Bronchial epithelial cell (primary cell): ENCODE results near the gene GPATCH4. TPM values are rescaled to one million over a fixed set of nuclear protein-coding genes. Genes with fewer than 3 reads are reported as not detected.
A peak's percentile ranks its signal among the peaks of the same experiment; 100 is the strongest.

Experiments
- DNase-seq: peaks from one replicate; pipeline ENCODE4 v3.0.0-alpha.2; 2010; ENCODE audit warnings: low read depth
- FAIRE-seq: peaks from 2 replicates; lab custom pipeline; 2011; peaks lifted over from hg19 to GRCh38; lab: Jason Lieb, UNC
- H3K27me3 ChIP-seq: 2 replicates; pipeline ENCODE4 v1.5.1; 2011; ENCODE audit warnings: low read length; ENCODE audit not compliant: control insufficient read depth, insufficient read depth
- H3K36me3 ChIP-seq: 2 replicates; pipeline ENCODE4 v1.5.1; 2011; ENCODE audit warnings: low read length; ENCODE audit not compliant: control insufficient read depth, insufficient read depth
- H3K4me3 ChIP-seq: 2 replicates; pipeline ENCODE4 v1.5.1; 2011; ENCODE audit warnings: mild to moderate bottlenecking, low read depth, low read length, control low read depth
- total RNA-seq: library from RNA; depleted of rRNA; stranded (reverse); fragments of >200 nt; gene quantifications from 2 replicates; pipeline ENCODE4 v1.2.1, GENCODE V29; 2014
- TF ChIP-seq, protein P1 (sequence below): IDR thresholded peaks from 2 replicates; pipeline ENCODE4 v1.5.1; 2011; ENCODE audit warnings: mild to moderate bottlenecking, moderate library complexity, low read length, control low read depth, inconsistent platforms; ENCODE audit not compliant: insufficient read depth, severe bottlenecking

Gene GPATCH4
- total RNA-seq, 1 donor from 2014 or later: 29.2 TPM

DNA sequence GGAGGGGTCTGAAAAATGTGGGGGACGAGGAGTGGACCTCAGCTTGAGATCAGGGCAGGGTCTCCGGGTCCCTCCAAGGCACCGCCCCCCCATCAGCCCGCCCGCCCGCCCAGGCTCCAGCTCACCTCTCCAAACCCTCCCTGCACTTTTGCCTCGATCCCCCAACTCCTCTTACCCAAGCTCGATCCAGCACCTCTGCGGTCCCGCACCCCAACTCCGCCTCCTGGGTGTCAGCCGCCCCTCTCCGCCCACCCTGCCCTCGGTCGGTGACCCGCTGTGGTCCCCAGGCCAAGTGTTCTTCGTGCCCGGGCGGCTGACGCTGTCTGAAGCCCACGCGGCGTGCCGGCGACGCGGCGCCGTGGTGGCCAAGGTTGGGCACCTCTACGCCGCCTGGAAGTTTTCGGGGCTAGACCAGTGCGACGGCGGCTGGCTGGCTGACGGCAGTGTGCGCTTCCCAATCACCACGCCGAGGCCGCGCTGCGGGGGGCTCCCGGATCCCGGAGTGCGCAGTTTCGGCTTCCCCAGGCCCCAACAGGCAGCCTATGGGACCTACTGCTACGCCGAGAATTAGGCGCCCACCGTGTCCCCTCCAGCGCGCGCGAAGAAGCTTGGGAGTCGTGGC lies 23.6 kb upstream of the GPATCH4 start:
- DNase-seq: no peak
- H3K36me3 ChIP-seq: no peaks in the 10 kb centered on the region
- FAIRE-seq: no peak
- TF ChIP-seq, protein P1, sequence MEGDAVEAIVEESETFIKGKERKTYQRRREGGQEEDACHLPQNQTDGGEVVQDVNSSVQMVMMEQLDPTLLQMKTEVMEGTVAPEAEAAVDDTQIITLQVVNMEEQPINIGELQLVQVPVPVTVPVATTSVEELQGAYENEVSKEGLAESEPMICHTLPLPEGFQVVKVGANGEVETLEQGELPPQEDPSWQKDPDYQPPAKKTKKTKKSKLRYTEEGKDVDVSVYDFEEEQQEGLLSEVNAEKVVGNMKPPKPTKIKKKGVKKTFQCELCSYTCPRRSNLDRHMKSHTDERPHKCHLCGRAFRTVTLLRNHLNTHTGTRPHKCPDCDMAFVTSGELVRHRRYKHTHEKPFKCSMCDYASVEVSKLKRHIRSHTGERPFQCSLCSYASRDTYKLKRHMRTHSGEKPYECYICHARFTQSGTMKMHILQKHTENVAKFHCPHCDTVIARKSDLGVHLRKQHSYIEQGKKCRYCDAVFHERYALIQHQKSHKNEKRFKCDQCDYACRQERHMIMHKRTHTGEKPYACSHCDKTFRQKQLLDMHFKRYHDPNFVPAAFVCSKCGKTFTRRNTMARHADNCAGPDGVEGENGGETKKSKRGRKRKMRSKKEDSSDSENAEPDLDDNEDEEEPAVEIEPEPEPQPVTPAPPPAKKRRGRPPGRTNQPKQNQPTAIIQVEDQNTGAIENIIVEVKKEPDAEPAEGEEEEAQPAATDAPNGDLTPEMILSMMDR: no peak
- peaks cover 28% of the 10 kb centered on the region for H3K27me3 ChIP-seq
- H3K4me3 ChIP-seq: peak overlapping the region; percentile 34

DNA sequence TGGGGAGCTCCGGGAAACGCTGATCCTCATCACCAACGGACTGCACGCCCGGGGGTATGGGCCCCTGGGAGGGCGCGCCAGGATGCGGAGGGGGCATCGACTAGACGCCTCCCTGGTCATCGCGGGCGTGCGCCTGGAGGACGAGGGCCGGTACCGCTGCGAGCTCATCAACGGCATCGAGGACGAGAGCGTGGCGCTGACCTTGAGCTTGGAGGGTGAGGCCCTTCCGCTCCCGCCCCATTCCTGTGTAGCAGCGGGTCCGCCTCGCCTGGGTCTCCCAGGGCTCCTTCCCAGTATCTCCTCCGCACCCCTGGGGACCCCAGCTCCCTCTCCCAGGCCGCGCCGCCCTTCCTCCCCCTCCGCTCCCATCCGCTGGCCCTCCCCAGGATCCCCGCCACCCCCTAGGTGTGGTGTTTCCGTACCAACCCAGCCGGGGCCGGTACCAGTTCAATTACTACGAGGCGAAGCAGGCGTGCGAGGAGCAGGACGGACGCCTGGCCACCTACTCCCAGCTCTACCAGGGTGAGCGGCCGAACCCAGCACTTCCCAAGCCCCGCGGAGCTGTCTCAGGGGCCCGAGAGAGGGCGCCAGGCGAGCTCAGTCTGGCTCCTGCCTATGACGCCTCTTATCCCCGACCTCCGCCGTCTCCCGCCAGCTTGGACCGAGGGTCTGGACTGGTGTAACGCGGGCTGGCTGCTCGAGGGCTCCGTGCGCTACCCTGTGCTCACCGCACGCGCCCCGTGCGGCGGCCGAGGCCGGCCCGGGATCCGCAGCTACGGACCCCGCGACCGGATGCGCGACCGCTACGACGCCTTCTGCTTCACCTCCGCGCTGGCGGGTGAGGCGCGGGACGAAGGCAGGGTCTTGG lies 22.9 kb upstream of the GPATCH4 start:
- H3K4me3 ChIP-seq: peak overlapping the region; percentile 34
- no peaks in the 10 kb centered on the region for H3K36me3 ChIP-seq
- FAIRE-seq (no peak), DNase-seq (no peak)
- peaks cover 33% of the 10 kb centered on the region for H3K27me3 ChIP-seq
- TF ChIP-seq, protein P1: peak; percentile 54

DNA sequence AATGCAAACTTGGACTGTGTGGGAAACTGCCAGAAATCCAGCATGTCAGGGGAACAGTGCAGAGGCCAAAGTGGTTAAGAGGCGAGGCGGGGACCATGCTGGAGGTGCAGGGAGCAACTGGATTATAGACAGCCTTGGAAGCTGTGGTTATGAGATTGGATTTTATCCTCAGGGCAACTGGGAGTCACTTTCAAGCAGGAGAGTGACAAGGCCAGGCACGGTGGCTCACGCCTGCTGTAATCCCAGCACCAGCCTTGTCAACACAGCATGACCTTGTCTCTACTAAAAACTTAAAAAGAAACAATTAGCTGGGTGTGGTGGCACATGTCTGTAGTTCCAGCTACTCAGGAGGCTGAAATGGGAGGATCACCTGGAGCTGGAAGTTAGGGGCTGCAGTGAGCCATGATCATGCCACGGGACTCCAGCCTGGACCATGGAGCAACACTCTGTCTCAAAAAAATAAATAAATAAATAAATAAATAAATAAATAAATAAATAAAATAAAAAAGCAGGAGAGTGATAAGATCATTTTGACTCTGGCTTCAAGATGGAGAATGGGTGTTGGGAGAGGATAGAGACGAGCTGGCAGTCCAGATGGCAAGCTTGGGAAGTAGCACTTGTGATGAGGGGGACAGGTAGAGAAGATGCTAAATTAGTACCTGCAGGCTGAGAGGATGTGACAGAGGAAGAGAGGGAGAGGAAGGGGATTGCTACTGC lies 21.5 kb upstream of the GPATCH4 start:
- TF ChIP-seq, protein P1: no peak

DNA sequence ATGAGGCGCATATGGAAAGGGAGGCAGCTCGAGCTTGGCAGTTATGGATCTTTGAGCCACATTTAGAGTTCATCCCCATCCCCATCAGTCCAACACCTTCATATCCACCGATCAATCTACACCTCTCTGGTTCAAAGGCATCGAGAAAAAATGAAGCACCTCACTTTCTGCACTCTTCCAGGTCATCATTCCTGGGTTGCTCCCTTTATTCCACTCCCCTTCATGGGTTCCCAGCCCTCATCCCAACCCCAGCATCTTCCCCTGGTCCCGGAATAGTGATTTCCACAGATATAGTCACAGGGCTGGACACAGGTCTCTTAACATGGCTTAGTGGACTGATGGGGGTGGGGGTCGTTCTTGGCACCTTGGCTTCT lies 18.3 kb upstream of the GPATCH4 start:
- DNase-seq: no peak
- no peaks in the 10 kb centered on the region for H3K36me3 ChIP-seq
- no peak overlapping the region for H3K4me3 ChIP-seq
- TF ChIP-seq, protein P1: no peak
- no peak for FAIRE-seq
- peaks cover 27% of the 10 kb centered on the region for H3K27me3 ChIP-seq

More for the DNA sequence above, 21.5 kb upstream of the GPATCH4 start:
- FAIRE-seq (no peak), DNase-seq (no peak)
- H3K4me3 ChIP-seq: no peak overlapping the region
- no peaks in the 10 kb centered on the region for H3K36me3 ChIP-seq
- H3K27me3 ChIP-seq: peaks cover 33% of the 10 kb centered on the region

DNA sequence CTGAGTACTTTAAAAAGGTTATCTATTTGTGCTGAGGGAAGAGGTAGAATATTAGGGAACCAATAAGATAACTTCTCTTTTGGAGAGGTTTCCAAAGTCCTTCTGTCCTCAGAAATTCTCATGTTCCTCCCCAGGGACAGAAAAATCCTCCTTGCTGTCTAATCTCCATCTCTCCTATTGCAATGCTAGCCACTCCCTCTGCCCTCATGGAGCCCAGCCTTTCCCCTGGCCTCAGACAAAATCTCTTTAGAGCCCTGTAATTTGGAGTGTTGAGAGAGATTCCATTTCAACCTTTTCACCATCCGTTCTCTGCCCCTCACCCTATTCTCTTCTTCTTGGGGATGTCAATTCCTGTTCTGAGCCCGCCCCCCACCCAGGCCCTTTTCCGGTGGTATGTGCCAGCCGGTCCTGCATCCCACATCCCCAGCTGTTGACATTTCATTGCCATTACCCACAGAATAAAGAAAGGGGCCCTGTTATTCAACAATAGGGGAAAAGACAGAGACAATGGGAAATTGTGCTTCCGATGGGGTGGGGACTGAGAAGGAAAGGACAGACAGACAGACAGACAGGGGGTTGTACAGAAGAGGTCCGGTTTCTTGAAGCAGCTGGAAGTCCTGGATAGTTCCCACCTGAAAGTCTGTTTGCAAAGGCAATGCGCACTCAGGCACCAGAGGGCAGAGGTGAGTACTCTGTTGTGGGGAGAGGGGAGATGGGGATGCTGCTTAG lies 17.7 kb upstream of the GPATCH4 start, which contains the start of gene HAPLN2:
Gene HAPLN2, plus strand, starts transcription at position 563 of the 729 bp plus-strand sequence. CDS start 4,076 bp downstream, outside the sequence.
- no peak within 1 kb of the TSS for H3K4me3 ChIP-seq
- TF ChIP-seq, protein P1: peak; percentile 69
- no peaks in the 10 kb centered on the region for H3K36me3 ChIP-seq
- FAIRE-seq: no peak
- peaks cover 21% of the 10 kb centered on the region for H3K27me3 ChIP-seq
- DNase-seq: peak; percentile 32
